Measurements from ENCODE around the gene PABPN1. TPM values are rescaled to one million over a fixed set of nuclear protein-coding genes. Genes with fewer than 3 reads are reported as not detected.

The PABPN1 gene
- total and polyA plus RNA-seq, 2 of the 13 experiments (the other 11 are each of a cell fraction or from before 2014, with no cell fraction given) = 233 to 524 TPM

GRCh38 chr14:23294734-23295561 is 26.3 kb upstream of the PABPN1 start (continued):
- no peak for TF ChIP-seq ZNF703 (CRISPR knock-in tag; IDR thresholded peaks at IDR 0.05; ENCODE audit: borderline replicate concordance)
- no peak for TF ChIP-seq RBFOX2 (IDR thresholded peaks at IDR 0.05; ENCODE audit: low read depth, low read length)
- TF ChIP-seq, protein P1, sequence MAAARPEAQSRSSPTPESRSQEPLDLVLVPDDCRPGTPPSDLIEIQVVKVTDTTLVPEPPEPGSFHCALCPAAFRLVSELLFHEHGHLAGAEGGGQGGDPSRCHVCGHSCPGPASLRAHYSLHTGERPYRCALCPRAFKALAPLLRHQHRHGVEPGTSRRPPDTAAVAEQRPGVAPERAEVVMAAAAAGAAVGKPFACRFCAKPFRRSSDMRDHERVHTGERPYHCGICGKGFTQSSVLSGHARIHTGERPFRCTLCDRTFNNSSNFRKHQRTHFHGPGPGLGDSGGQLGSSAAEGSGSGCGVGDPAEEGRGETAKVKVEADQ (CRISPR knock-in tag; IDR thresholded peaks at IDR 0.05; ENCODE audit: borderline replicate concordance) = 0 out of 2 replicates have a peak, but pooled peaks have one; percentile 55
- TF ChIP-seq HNRNPK (IDR thresholded peaks at IDR 0.05; ENCODE audit: low read depth, low read length, poor library complexity, severe bottlenecking) = no peak
- no peak for TF ChIP-seq ZNF510 (CRISPR knock-in tag; IDR thresholded peaks at IDR 0.05; ENCODE audit: low read depth)
- TF ChIP-seq NONO (IDR thresholded peaks at IDR 0.05) = no peak
- no peak; the same call in none of the 2 replicates for TF ChIP-seq NONO (CRISPR knock-in tag; conservative IDR thresholded peaks at IDR 0.05)
- TF ChIP-seq CREB1 (IDR thresholded peaks at IDR 0.05) = peak; percentile 75
- no peak for TF ChIP-seq CREB1 (CRISPR knock-in tag; IDR thresholded peaks at IDR 0.05)
- TF ChIP-seq, protein P2, sequence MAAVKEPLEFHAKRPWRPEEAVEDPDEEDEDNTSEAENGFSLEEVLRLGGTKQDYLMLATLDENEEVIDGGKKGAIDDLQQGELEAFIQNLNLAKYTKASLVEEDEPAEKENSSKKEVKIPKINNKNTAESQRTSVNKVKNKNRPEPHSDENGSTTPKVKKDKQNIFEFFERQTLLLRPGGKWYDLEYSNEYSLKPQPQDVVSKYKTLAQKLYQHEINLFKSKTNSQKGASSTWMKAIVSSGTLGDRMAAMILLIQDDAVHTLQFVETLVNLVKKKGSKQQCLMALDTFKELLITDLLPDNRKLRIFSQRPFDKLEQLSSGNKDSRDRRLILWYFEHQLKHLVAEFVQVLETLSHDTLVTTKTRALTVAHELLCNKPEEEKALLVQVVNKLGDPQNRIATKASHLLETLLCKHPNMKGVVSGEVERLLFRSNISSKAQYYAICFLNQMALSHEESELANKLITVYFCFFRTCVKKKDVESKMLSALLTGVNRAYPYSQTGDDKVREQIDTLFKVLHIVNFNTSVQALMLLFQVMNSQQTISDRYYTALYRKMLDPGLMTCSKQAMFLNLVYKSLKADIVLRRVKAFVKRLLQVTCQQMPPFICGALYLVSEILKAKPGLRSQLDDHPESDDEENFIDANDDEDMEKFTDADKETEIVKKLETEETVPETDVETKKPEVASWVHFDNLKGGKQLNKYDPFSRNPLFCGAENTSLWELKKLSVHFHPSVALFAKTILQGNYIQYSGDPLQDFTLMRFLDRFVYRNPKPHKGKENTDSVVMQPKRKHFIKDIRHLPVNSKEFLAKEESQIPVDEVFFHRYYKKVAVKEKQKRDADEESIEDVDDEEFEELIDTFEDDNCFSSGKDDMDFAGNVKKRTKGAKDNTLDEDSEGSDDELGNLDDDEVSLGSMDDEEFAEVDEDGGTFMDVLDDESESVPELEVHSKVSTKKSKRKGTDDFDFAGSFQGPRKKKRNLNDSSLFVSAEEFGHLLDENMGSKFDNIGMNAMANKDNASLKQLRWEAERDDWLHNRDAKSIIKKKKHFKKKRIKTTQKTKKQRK (IDR thresholded peaks at IDR 0.05; ENCODE audit: low read length) = no peak
- TF ChIP-seq, protein P3, sequence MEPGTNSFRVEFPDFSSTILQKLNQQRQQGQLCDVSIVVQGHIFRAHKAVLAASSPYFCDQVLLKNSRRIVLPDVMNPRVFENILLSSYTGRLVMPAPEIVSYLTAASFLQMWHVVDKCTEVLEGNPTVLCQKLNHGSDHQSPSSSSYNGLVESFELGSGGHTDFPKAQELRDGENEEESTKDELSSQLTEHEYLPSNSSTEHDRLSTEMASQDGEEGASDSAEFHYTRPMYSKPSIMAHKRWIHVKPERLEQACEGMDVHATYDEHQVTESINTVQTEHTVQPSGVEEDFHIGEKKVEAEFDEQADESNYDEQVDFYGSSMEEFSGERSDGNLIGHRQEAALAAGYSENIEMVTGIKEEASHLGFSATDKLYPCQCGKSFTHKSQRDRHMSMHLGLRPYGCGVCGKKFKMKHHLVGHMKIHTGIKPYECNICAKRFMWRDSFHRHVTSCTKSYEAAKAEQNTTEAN (CRISPR knock-in tag; conservative IDR thresholded peaks at IDR 0.05) = 0 out of 2 replicates have a peak, but pooled peaks have one; percentile 30
- TF ChIP-seq CCAR2 (optimal IDR thresholded peaks at IDR 0.05; ENCODE audit: low read depth, low read length) = no peak
- TF ChIP-seq ZNF713 (CRISPR knock-in tag; IDR thresholded peaks at IDR 0.05) = no peak
- TF ChIP-seq ZNF567 (CRISPR knock-in tag; IDR thresholded peaks at IDR 0.05; ENCODE audit: borderline replicate concordance) = peak; percentile 67; the same call in 1 of the 2 replicates
- no peak for TF ChIP-seq ZSCAN21 (CRISPR knock-in tag; IDR thresholded peaks at IDR 0.05; ENCODE audit: borderline replicate concordance)
- TF ChIP-seq MAX (IDR thresholded peaks at IDR 0.05) = no peak
- 0 out of 2 replicates have a peak, but pooled peaks have one; percentile 20 for TF ChIP-seq ZNF34 (CRISPR knock-in tag; IDR thresholded peaks at IDR 0.05; ENCODE audit: borderline replicate concordance)
- TF ChIP-seq MYNN (CRISPR knock-in tag; IDR thresholded peaks at IDR 0.05; ENCODE audit: low read depth) = no peak
- no peak for TF ChIP-seq SNAI1 (CRISPR knock-in tag; IDR thresholded peaks at IDR 0.05; ENCODE audit: borderline replicate concordance)
- TF ChIP-seq MEIS2 (CRISPR knock-in tag; IDR thresholded peaks at IDR 0.05) = peak; percentile 61; the same call in 1 of the 2 replicates
- TF ChIP-seq CBFB (CRISPR knock-in tag; IDR thresholded peaks at IDR 0.05) = no peak
- TF ChIP-seq ETV5 (CRISPR knock-in tag; IDR thresholded peaks at IDR 0.05; ENCODE audit: borderline replicate concordance) = no peak
- no peak for TF ChIP-seq SP5 (CRISPR knock-in tag; IDR thresholded peaks at IDR 0.05; ENCODE audit: borderline replicate concordance, low read depth)
- TF ChIP-seq ZNF17 (CRISPR knock-in tag; IDR thresholded peaks at IDR 0.05) = no peak
- no peak for TF ChIP-seq ZNF839 (CRISPR knock-in tag; IDR thresholded peaks at IDR 0.05; ENCODE audit: borderline replicate concordance)
